Transverse colon (tissue), 3 donors: ENCODE measurements around the gene VPS26A.

Experiments
- EP300 ChIP-seq: sonication (generic); formaldehyde crosslinking; IDR thresholded peaks from one replicate; pipeline ENCODE4 v1.6.1; 2017; ENCODE audit warnings: antibody characterized with exemption, low read depth
- TF ChIP-seq, protein P1 (sequence below), 5 experiments: fragments of 200-600 bp in 3 of 5; fragments of 450-650 bp in 2 of 5; sonication (generic) in 3 of 5; IDR thresholded peaks; 1 replicate in 2 of 5; 2 replicates in 3 of 5; pipeline ENCODE4 v1.5.1; 2016 to 2017; ENCODE audit warnings: antibody characterized with exemption in 5 of 5, inconsistent platforms in 3 of 5, mild to moderate bottlenecking in 2 of 5, moderate library complexity in 1 of 5

DNA sequence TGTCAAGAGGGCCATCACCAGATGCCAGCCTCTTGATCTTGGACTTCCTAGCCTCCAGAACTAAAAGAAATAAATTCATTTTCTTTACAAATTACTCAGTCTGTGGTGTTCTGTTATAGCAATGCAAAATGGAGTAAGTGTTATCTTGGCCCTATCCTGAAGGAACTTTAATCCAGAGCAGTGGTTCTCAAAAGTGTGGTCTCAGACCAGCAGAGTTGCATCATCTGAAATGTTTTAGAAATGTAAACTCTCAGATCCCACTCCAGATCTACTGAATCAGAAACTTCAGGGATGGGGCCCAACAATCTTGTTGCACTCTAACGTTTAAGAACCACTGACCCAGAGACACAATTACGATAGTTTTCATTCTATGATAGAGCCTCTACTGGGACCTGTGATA, 52.8 kb downstream of the VPS26A start:
- TF ChIP-seq, protein P1, sequence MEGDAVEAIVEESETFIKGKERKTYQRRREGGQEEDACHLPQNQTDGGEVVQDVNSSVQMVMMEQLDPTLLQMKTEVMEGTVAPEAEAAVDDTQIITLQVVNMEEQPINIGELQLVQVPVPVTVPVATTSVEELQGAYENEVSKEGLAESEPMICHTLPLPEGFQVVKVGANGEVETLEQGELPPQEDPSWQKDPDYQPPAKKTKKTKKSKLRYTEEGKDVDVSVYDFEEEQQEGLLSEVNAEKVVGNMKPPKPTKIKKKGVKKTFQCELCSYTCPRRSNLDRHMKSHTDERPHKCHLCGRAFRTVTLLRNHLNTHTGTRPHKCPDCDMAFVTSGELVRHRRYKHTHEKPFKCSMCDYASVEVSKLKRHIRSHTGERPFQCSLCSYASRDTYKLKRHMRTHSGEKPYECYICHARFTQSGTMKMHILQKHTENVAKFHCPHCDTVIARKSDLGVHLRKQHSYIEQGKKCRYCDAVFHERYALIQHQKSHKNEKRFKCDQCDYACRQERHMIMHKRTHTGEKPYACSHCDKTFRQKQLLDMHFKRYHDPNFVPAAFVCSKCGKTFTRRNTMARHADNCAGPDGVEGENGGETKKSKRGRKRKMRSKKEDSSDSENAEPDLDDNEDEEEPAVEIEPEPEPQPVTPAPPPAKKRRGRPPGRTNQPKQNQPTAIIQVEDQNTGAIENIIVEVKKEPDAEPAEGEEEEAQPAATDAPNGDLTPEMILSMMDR (IDR thresholded peaks at IDR 0.05): no peak
- no peak for TF ChIP-seq EP300
